Activated gamma-delta T cell (primary cell): ENCODE results near the gene OSBP2.
"Not testable (repeated sequence)": the region's sequence is repeated elsewhere in the genome, so short reads cannot be mapped to it uniquely, and the experiment has no call there.

Experiments used
- DNase-seq: peaks from one replicate; lab custom pipeline; 2025; lab: John Stamatoyannopoulos, UW

The OSBP2 gene

DNA sequence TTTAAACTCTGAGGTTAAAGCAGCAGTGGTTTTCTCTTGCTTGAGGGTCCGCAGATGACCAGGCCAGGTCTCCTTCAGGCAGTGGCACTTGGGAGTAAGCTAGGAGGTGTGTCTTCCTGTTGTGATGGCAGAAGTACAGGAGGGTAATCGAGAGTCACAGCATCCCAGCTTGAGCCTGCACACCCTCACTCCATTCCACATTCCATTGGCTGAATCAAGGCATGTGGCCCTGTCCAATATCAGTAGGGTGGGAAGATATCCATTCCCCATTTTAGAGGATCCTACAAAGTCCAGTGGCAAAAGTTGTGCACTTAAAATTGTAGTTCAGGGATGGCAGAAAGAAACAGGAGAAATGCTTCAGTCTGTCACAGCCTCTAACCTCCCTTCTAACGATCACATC, 23.3 kb downstream of the OSBP2 start:
- DNase-seq = no peak

DNA sequence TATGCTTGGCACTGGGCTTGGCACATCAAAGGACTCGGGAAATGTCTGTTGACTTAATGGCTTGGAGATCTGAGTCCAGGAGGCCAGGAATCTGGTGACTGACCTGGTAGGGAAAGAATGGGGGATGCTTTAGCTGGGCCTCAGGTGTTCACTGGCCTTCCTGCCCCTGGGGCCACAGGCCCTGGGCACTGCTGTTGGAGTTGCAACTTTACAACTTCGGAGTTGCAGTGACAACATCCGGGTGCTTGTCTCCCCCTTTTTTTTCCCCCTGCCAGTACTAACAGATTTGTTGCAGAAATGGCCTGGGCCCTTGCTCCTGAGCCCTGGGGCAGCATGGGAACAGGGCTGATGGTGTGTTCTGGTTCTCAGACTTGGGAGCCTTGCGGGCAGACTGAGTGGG, 23.8 kb downstream of the OSBP2 start:
- no peak for DNase-seq

DNA sequence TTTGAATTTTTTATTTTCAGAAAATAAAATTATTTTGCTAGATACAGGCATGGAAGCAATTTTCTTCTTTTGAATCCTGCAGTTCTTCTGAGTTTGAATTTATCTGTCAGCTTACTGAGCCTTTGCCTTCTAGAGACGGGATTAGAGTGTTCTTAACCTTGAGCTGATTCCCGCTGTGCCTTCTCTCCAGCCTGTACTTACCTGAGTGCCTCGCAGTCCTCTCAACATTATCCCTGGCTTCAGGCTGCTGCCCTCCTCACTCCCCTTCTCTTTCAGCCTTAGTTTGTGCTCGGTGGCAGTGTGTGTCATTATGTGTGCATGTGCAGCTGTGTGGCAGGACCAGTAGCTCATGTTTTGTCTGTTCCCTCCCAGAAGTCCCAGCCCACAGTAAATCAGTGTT, 24.3 kb downstream of the OSBP2 start:
- no peak for DNase-seq

DNA sequence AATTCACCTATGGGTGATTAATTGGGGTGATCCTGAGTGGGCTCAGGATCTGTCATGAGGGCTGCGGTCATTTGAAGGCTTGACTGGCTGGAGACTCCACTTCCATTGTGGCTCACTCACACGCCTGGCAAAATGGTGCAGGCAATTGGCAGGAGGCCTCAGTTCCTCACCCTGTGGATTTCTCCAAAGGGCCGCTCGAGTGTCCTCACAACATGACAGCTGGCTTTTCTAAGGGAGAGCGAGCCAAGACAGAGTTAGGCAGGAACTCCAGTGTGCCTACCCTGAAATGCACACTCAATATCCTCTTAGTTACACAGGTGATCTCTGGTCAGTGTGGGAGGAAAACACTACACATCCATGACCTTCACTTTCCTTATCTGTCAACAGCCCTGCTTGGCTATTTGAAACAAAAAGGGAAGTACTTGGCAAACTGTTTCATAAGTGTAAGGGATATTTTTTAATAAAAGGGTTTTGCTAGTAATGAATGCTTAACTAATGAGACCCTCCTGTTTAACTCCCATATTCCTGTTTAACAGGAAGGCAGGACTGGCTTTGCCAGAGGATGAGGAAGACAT, 25.7 kb downstream of the OSBP2 start:
- DNase-seq = no peak

DNA sequence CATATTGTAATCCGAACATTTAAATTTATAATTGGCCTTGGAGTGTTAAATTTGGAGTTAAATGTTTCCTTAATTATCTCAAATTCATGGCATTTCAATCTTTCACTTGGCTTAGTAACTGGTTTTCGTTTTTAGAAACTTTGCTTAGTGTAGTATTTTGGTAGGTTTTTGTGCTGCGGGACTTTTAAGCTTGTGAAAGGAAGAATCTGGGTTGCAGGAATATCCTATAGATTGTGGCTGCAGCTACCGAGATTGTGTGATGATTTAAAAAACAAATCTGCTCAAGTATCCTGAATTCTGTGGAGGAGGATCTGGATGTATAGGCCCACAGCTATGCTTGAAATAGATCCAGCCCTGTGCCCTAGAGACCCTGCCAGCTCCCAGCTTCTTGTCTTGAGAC, 27.1 kb downstream of the OSBP2 start:
- no peak for DNase-seq

DNA sequence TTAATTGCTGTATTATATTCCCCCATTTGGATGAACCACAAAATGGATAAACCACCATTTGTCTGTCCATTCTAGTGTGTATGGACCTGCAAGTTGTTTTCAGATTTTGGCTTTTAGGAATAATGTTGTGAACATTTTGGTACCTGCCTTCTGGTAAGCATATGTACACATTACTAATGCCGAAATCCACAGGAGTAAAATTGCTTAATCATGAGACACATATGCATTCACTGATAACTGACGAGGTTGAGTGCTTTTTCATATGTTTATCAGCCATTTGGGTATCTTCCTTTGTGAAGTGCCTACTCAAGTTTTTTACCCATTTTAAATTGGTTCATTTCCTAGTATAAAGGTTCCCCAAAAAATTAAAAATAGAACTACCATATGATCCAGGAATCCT, 34.2 kb downstream of the OSBP2 start:
- DNase-seq = no peak

DNA sequence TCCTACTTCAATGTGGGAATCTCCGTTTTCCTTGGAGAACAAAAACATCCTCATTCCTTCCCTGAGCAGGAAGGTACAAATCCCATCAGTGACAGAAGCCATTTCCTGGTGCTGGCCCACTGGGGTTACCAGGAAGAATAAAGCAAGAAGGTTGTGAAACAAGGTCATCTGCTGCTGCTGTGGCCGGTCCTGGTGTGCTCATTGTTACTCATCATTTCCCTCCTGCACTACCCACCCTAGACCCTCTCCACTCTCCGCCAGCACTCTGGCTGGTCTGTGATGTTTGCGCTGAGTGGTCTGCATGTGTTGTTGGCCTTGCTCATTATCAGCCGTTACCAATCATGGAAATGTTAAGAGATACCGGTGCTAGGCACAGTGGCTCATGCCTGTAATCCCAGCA, 37.0 kb downstream of the OSBP2 start:
- DNase-seq = no peak

DNA sequence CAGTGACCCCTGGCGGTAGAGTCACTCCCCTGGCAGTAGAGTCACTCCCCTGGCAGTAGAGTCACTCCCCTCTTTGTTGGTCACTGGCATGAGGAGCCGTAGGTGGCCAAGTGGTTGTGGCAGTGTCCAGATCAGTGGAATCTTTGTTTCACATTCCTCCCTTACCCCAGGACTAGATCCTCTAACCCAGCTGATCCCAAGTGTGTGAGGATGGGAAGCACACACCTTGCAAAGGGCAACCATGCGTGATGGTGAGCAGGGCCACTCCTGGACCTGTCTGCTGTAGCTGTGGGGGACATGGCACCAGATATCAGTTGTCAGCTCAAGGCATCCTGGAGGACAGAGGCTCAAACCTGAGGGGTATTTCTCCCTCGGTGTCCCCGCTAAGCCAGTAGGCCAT, 37.8 kb downstream of the OSBP2 start:
- DNase-seq = no peak

DNA sequence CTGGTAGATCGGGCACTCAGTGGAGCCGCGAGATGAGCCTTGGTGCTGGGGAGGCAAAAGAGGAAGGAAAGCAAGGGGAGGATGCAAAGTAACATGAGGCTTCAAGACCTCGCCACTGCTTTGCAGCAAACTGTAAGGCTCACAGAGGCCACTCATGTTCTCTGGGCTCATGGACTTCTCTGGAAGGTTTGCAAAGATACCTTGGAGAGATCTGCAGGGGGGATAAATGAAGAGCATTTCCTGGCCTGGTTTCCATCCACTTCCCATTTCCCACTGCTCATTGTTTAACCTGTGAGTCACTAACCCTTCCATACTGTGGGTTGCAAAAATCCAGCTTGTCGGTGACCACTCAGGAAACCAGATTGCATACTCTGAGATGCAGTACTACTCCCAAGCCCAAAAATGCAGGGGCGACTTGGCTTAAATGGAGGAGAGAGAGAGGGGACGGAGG, 38.5 kb downstream of the OSBP2 start:
- DNase-seq = no peak

DNA sequence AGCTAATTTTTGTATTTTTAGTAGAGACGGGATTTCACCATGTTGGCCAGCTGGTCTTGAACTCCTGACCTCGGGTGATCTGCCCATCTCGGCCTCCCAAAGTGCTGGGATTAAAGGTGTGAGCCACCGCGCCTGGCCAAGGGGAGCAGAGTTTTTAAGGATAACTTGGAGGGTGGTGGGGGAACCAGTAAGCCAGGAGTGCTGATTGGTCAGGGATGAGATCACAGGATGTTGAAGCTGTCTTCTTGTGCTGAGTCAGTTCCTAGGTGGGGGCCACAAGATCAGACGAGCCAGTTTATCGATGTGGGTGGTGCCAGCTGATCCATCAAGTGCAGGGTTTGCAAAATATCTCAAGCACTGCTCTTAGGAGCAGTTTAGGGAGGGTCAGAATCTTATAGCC, 45.3 kb downstream of the OSBP2 start:
- not testable (repeated sequence) for DNase-seq

DNA sequence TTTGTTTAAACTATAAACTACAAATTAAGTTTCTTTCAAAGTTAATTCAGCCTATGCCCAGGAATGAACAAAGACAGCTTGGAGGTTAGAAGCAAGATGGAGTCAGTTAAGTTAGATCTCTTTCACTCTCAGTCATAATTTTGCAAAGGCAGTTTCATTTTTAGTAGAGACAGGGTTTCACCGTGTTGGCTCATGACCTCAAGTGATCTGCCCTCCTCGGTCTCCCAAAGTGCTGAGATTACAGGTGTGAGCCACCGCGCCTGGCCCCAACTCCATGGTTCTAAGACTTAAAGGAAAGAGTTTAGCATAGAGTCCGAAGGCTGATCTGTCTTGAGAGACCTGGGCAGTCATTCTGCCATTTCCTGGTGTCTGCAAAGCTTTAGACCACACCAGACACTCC, 45.8 kb downstream of the OSBP2 start:
- not testable (repeated sequence) for DNase-seq

DNA sequence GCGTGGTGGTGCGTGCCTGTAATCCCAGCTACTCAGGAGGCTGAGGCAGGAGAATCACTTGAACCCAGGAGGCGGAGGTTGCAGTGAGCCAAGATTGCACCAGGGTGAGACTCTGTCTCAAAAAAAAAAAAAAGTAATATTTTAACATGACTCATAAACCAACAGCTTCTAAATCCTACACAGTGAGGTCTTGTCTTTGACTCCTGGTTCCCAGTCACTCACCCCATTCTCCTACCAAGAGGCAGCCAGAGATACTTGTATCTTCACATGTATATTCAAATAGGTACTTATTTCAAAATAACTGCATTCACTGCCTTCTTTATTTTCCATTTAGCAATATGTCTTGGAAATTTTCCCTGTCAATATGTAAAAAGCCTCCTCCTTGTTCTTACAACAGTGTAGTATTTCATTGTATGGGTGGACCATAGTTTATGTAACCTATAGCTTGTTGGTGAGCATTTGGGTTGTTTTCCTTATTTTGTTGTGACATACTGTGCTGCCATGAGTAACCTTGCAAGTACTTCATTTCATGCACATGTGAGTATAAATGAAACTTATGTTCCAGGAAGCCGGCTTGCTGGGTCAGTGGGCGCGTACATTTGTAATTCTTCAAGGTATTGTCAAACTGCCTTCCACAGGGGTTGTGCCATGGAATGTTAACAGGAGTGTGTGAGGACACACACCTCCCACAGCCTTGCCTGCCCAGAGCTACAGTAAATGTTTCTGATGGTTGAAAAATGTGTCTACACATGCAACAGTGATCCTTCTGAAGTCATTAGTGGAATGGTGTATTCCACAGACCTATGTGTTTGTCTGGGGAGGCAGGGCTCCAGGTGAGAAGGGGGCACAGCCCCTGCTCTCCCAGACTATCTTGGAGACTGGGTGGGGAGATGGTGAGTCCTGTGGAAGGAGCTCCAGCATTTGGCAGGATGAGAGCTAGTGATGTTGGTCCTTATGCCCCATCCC, 47.9 kb downstream of the OSBP2 start:
- DNase-seq = no peak

DNA sequence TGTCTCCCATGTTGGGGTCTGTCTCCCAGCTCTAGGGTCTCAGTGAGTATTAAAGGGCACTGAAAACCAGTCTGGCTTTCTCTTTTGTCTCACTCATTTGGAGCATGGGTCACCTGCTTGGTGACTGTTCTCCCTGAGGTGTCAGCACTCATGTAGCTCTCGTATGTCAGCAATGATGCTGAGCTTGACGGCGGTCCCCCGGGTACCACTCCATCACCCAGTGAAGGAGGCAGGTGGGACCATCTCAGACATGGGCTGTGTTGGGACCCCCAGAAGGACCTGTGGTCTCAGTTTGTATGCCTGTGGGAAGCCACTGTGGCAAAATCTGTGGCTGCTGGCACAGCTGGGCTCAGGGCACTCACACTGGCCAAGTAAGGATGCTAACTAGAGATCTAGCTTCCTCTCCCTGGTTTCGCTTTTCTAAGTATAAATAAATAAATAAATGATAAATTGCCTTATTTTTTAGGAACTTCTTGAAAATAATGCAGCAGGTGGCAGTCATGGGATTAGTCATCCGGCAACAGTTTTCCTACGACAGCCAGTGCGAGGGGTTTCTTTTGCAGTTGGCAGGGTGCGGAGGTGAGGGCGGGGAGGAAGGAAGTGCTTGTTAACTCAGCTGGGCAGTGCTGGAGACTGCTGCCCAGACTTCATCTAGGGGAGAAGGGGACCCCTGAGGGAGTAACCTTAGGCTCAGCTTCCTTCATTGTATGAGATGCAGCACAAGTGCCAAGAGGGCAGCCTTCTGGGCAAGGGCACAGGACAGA, 48.8 kb downstream of the OSBP2 start:
- no peak for DNase-seq

DNA sequence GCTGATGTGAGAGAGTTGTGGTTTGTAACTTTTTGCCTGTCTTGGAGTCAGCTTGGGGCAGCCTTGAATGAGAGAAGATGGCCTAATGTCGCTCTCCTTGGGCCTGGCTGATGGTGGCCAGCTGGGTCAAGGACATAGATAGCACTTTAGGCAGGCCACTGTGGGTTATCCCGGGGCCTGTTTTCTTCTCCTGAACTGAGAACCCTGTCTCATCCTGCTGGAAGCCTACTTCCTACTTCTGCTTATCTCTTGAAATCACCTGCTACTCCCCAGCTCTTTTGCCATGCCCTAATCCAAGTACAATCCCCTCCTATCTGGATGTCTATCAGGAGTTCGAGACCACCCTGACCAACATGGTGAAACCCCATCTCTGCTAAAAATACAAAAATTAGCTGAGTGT, 49.5 kb downstream of the OSBP2 start:
- no peak for DNase-seq

DNA sequence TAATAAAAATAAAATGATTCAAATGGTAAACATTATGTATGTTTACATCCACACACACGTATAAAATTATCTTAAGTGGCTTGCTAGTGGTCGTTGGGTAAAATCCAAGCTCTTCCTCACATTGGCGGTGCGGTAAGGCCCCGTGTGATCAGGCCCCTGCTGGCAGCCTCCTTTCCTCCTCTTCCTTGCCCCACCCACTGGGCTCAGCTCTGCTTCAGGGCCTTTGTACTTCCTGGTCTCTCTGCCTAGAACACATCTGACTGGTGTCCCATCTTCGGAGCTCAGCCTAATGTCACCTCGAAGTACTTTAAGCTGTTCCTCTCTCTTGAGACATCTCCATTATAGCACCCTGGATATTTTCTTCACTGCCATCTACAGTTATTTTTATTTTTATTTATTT, 52.8 kb downstream of the OSBP2 start:
- DNase-seq = no peak

DNA sequence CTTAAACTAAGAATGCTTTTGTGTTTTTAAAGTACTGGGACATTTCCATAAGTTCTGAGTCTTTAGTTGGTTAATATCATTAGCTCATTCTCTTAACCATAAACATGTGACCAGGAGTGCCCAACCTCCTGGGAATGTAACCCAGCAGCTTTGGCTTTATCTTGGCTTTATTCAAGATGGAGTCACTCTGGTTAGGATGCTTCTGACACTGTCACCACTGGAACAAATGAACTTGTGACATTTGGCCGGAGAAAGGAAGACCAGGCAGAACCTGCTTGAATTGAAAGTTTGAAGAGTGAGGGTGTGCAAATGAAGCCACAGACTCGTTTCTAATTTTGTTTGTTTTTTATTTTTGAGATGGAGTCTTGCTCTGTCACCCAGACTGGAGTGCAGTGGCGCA, 54.6 kb downstream of the OSBP2 start:
- no peak for DNase-seq

DNA sequence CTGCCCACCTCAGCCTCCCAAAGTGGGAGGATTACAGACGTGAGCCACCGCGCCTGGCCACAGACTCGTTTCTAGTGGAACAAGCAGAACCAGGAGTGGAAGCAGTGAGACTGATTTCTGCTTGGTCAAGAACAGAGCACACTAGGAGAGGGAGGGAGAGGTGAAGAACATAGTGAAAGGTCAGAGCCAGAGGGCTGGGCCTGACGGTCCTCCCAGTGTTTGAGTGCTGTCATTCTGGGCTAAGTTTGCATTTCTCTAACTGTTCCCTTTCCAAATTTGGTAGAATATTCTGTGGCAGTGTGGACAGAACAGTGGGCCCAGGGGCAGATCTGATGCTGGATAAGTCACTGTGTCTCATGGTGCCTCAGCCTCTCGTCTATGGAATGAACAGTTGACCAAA, 55.2 kb downstream of the OSBP2 start:
- DNase-seq = no peak

DNA sequence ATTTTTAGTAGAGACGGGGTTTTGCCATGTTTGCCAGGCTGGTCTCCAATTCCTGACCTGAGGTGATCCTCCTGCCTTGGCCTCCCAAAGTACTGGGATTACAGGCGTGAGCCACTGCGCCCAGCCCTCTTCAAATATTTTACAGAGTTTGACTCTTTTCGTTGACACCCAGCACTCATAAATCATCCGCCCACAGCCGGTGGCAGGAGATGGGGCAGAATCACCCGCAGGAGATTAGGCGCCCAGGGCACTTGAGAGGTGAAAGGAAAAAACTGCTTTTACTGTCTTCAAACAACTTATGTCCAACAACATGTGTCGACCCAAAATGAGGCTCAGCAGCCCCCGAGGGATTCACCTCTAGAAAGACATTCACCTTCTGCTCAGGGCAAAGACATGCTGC, 56.9 kb downstream of the OSBP2 start:
- no peak for DNase-seq

DNA sequence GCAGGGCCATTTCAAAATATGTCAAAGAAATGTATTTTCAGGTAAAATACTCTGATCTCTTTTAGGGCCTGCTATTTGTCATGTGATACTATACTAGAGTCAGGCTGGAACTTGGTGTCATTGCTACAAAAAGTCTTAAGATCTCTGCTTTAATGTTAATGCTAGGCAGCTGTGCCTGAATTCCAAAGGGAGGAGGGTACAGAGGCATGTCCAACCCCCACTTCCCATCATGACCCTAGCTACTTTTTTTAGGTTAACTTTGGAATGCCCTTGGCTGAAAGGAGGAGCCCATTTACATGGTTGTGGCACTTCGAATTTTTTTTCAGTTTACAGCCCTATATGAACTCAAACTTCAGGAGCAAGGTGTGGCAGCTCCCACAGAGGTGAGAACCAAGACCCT, 58.1 kb downstream of the OSBP2 start:
- DNase-seq = no peak

DNA sequence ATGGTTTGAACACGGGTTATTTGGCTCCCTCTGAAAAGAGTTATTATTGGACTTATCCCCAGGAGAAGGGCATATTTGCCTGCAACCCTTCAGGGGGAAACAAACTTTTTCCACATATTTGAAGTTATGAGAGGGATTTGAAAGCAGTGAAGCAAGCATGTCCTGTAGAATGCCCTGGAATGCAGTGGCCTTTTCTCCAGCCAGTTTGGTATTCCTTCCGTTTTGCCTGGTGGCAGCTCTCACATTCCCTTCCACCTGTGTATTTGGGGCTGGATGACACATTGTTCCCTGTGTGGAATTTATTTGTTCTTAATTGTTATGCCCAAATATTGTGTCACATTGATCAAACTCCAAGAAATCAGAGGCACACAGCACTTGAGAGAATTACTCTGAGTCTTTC, 59.0 kb downstream of the OSBP2 start:
- no peak for DNase-seq

DNA sequence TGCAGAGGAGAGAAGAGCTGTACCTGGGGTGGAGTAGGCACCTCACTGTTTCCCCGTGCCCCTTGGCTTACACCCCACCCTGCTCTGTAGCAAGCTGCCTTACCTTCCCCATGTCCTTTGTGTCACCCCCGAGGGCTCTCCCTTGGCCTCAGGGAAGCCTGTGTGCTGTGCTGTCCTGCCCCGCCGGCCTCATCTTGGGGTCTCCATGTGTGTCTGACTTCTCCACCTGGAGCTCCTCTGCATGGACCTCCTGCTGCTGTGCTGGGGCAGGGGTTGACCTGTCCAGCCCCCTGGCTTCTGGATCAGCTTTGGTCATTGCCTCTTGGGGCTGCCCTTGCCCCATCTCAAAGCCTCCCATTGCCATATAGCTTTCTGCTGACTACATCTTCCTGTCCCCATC, 59.8 kb downstream of the OSBP2 start:
- DNase-seq = no peak

DNA sequence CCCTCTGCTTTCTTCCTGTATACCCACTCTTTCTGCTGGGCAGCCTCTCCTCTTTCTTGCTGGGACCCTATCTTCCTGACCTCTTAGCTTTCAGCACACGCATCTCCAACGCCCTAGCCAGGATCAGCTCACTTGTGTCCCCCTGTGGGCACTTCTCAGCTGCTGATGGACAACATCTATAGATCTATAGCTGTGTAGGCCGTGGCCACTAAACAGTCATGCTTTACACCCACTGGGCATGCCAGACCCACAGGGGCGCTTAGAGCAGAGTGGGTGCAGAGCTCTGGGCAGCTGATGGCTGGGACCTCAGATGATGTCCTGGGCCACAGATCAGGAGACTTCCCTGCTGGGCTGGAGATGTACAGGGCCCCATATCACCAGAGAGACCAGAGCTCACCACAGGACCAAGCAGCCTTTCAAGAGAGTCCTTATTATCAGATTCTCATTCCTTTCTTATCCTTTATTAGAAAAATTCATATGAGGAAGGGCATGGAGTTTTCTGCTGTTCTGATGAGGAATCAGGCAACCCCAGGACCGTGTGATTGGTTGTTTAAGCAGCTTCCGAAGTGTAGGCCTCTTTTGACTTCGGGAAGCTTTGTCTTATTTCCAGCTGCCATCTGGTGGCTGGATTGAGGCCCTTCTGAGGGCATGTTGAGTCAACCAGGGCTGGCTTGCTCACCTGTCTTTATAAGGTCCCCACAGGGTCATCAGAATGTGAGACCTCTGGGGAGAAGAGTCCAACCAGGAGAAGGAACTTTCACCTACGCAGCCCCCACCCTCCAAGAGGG, 60.5 kb downstream of the OSBP2 start:
- DNase-seq = no peak
